Stomach (tissue), 9 donors: Measurements from ENCODE around the gene UFC1. TPM values are rescaled to one million over a fixed set of nuclear protein-coding genes. Genes with fewer than 3 reads are reported as not detected.

Experiments used
- DNase-seq, 2 donors: peaks; one replicate each; pipeline versions ENCODE4 v3.0.0 to v3.0.0-alpha.2; 2013 to 2019
- H3K27ac ChIP-seq, 5 donors: fragments of 200-600 bp in 4 of 5; sonication (generic) in 4 of 5; one replicate each; pipeline ENCODE4 v1.5.1; 2013 to 2019; ENCODE audit warnings: mild to moderate bottlenecking in 1 of 5, moderate library complexity in 1 of 5
- H3K27me3 ChIP-seq, 3 donors: fragments of 200-600 bp; sonication (generic); one replicate each; pipeline ENCODE4 v1.5.1; 2017 to 2019; ENCODE audit warnings: mixed run types in 1 of 3
- H3K36me3 ChIP-seq, 4 donors: fragments of 200-600 bp; sonication (generic); 1 replicate in 3 of 4; 2 replicates in 1 of 4; pipeline ENCODE4 v1.5.1; 2016 to 2019
- H3K4me1 ChIP-seq, 4 donors: fragments of 200-600 bp; sonication (generic); one replicate each; pipeline ENCODE4 v1.5.1; 2016 to 2019
- H3K4me3 ChIP-seq, 4 donors: fragments of 200-600 bp; sonication (generic) in 3 of 4; one replicate each; pipeline ENCODE4 v1.5.1; 2016 to 2019; ENCODE audit warnings: mild to moderate bottlenecking in 1 of 4
- H3K9me3 ChIP-seq, 4 donors: fragments of 200-600 bp; sonication (generic); one replicate each; pipeline ENCODE4 v1.5.1; 2016 to 2019
- EP300 ChIP-seq: sonication (generic); formaldehyde crosslinking; IDR thresholded peaks from one replicate; pipeline ENCODE4 v1.6.1; 2017; ENCODE audit warnings: antibody characterized with exemption
- POLR2A ChIP-seq, 4 donors: fragments of 450-650 bp; IDR thresholded peaks; one replicate each; pipeline ENCODE4 v1.6.1; 2016; ENCODE audit warnings: antibody characterized with exemption in 4 of 4, control low read depth in 2 of 4, mild to moderate bottlenecking in 1 of 4, moderate library complexity in 1 of 4
- POLR2AphosphoS5 ChIP-seq, 3 donors: sonication (generic); formaldehyde crosslinking; IDR thresholded peaks; one replicate each; pipeline ENCODE4 v1.6.1; 2016; ENCODE audit warnings: antibody characterized with exemption in 3 of 3
- whole genome bisulfite sequencing, 5 donors: extraction: QIAGEN DNeasy Blood & Tissue Kit in 3 of 5; methylation state at CpG; one replicate each; pipeline versions ENCODE4 v1.1.5 to v1.1.7; 2013 to 2018; 5-methylcytosine and 5-hydroxymethylcytosine counted together
- intact Hi-C: fragments of 100-400 bp; cut with DNase I; formaldehyde crosslinking; loops from one replicate; pipeline ENCODE4 v1.15.1; 2023; ENCODE audit warnings: low total_unique reads
- polyA plus RNA-seq, 3 donors: library from polyadenylated mRNA; stranded (reverse); fragments of 200-250 nt; gene quantifications; one replicate each; pipeline ENCODE4 v1.2.3, GENCODE V29; 2013
- total RNA-seq, 5 donors: library from RNA; depleted of rRNA; stranded (reverse); fragments of >200 nt; gene quantifications; one replicate each; pipeline versions ENCODE4 v1.1.0 to v1.2.3, GENCODE V29; 2014 to 2016
- TF ChIP-seq, protein P1 (sequence below), 7 experiments: fragments of 450-650 bp in 4 of 7; fragments of 200-600 bp in 3 of 7; sonication (generic) in 3 of 7; IDR thresholded peaks; one replicate each; pipeline ENCODE4 v1.5.1; 2016 to 2019; ENCODE audit warnings: antibody characterized with exemption in 7 of 7, control low read depth in 2 of 7, mild to moderate bottlenecking in 1 of 7
- donor health status: healthy with polysubstance abuse.
- donor health status: Bipolar disorder and iron deficiency.
- donor health status: healthy.

Gene UFC1
- total and polyA plus RNA-seq, 8 donors = 21.9 to 206 (median 95.1) TPM; not detected in 1

DNA sequence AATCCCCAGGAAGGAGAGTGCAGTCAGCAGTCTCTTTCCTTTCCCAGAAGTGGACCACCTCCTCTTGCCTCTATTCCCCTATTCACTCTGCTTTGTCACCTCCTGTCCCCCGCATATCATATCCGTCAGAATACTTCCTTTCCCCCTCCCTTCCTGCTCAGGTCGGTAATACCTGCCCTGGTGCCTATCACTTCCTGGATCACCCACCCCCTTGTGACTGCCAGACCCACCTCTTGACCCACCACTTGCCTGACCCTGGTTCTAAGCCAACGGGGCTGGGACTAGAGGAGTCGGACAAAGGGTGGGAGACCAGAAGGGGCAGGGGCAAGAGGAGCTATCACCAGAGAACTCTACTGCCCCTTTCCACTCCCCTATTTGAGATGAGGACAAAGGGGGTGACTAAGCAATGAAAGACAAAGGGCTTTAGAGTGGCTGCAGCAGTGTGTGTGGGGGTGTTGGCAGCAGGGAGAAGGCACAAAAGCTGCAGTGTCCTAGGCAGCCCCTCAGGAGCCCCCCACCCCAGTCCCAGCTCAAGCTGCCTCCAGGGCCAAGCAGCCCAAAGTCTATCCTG lies 46.7 kb downstream of the UFC1 start:
- peak in 1 of 2 donors; percentile 65 for DNase-seq
- Histone ChIP-seq H3K36me3 (peaks cover 6 to 19% (median 16%) of the 10 kb centered on the region in 4 donors), H3K27ac (peak overlapping the region; percentile 95 to 98 (median 96)), H3K27me3 (peaks cover 0 to 8% (median 0%) of the 10 kb centered on the region in 3 donors), H3K4me3 (peak overlapping the region in 1 of 4 donors; percentile 74), H3K4me1 (peaks cover 33 to 90% (median 78%) of the 10 kb centered on the region in 4 donors), H3K9me3 (no peaks in the 10 kb centered on the region)
- WGBS, 5 donors = 52 to 75% (median 60%) methylated on average over 5 of the region's 5 CpGs
- TF ChIP-seq POLR2A (IDR thresholded peaks at IDR 0.05) (no peak), POLR2AphosphoS5 (IDR thresholded peaks at IDR 0.05) (no peak), EP300 (no peak)
- TF ChIP-seq, protein P1, sequence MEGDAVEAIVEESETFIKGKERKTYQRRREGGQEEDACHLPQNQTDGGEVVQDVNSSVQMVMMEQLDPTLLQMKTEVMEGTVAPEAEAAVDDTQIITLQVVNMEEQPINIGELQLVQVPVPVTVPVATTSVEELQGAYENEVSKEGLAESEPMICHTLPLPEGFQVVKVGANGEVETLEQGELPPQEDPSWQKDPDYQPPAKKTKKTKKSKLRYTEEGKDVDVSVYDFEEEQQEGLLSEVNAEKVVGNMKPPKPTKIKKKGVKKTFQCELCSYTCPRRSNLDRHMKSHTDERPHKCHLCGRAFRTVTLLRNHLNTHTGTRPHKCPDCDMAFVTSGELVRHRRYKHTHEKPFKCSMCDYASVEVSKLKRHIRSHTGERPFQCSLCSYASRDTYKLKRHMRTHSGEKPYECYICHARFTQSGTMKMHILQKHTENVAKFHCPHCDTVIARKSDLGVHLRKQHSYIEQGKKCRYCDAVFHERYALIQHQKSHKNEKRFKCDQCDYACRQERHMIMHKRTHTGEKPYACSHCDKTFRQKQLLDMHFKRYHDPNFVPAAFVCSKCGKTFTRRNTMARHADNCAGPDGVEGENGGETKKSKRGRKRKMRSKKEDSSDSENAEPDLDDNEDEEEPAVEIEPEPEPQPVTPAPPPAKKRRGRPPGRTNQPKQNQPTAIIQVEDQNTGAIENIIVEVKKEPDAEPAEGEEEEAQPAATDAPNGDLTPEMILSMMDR (IDR thresholded peaks at IDR 0.05) = no peak
- intact Hi-C loops = no loop called here

DNA sequence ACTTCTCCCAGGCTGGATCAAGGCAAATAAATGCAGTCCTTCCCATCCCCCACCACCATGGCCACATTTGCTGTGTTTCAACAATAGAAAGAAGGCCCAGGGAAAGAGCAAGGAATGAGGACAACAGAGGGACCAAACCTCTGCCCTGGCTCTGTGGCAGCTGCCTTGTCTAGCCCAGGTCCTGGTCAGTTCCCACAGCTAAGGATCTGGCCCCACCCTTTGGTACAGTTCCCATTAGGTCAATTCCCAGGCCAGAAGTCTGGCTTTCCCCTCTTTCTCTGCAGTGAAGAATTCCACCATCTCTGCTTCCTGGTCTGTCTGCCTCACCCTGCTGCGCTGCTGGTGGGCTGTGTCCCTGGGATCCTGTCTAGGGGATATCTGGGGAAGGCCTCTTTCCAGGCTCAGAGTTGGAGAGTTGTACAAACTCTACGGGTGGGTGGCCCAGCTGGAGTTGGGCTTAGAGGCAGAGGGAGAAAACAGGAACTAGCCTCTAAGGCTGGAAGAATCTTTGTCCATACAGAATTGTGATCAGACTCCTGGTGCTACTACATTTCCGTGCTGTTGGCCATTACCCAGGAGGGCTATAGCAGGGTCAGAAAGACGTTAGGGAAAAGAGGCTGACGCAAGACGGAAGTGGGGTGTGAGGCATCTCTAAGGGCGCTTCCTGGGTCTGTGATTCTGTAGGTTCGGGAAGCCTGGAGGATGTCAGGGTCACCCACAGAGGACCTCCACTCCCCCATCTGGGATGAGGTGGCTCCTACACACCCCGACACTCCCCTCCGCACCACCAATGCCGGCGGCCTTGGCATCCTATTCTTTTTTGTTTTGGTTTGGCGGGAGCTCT lies 47.4 kb downstream of the UFC1 start:
- 38 to 73% (median 63%) methylated on average over 13 of the region's 13 CpGs for WGBS, 5 donors
- H3K27ac ChIP-seq = peak overlapping the region; percentile 95 to 98 (median 96)
- H3K27me3 ChIP-seq = peaks cover 0 to 8% (median 0%) of the 10 kb centered on the region in 3 donors
- peaks cover 6 to 26% (median 22%) of the 10 kb centered on the region in 4 donors for H3K36me3 ChIP-seq
- peak overlapping the region; percentile 73 to 81 (median 74) for H3K4me3 ChIP-seq
- DNase-seq = peak; percentile 49 to 79
- intact Hi-C loops = no loop called here
- peaks cover 33 to 90% (median 79%) of the 10 kb centered on the region in 4 donors for H3K4me1 ChIP-seq
- peak in 1 of 3 donors; percentile 46 for TF ChIP-seq POLR2AphosphoS5 (IDR thresholded peaks at IDR 0.05)
- TF ChIP-seq, protein P1 (IDR thresholded peaks at IDR 0.05) = no peak
- H3K9me3 ChIP-seq = no peaks in the 10 kb centered on the region

DNA sequence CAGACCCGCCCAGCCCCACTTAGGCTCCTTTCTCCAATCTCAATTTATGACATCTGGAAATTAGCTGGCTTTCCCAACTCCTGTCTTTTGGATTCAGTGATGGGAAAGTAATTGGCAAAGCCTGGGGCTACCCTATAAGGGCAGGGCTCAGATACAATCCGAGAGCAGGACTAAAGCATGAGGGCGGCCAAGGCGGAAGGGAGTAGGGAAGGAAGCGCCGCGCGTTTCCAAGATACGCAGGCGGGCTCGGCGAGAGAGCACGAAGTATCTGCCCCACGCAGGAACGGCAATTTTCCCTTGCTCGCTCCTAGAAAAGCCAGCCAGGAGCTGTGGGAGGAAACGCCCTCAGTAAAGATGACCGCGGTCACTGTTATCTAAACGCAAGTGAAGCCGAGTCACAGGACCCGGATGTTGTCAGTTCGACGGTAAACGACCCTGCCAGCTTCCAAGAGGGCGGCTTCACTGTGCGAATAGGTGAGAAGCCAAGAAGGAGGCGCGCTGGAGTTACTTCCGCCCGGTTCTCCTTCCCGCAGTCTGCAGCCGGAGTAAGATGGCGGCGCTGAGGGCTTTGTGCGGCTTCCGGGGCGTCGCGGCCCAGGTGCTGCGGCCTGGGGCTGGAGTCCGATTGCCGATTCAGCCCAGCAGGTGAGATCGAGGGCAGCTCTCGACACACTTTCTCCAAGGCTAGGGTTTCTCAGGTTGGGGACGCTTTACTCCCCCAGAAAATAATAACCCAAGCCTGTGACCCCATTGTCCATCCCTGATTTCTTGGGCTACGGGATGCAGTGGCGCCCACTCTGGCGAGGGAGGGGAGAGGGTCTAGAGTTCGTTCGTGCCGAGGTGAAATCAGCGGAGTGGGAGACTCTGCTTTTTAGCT lies 48.3 kb downstream of the UFC1 start, which contains the start of gene NDUFS2:
Gene NDUFS2 (plus strand): TSS at position 532 of the 877 bp plus-strand sequence. CDS start 19 bp downstream, at position 551.
- H3K36me3 ChIP-seq = peaks cover 6 to 35% (median 30%) of the 10 kb centered on the region in 4 donors
- 2 to 3% (median 3%) methylated on average over 36 to 53 of the region's 53 CpGs for WGBS, 5 donors
- peak; percentile 57 to 94 (median 85) for TF ChIP-seq POLR2AphosphoS5 (IDR thresholded peaks at IDR 0.05)
- TF ChIP-seq, protein P1 (IDR thresholded peaks at IDR 0.05) = no peak
- peak in 2 of 4 donors; percentile 54 to 59 for TF ChIP-seq POLR2A (IDR thresholded peaks at IDR 0.05)
- no peak for TF ChIP-seq EP300
- peak; percentile 99 to 100 for DNase-seq
- intact Hi-C loops = no loop called here
- peaks cover 33 to 90% (median 82%) of the 10 kb centered on the region in 4 donors for H3K4me1 ChIP-seq
- H3K27me3 ChIP-seq = peaks cover 0 to 8% (median 0%) of the 10 kb centered on the region in 3 donors
- peak within 1 kb of the TSS; percentile 73 to 81 (median 74) for H3K4me3 ChIP-seq
- H3K9me3 ChIP-seq = no peaks in the 10 kb centered on the region
- peak within 1 kb of the TSS; percentile 95 to 98 (median 96) for H3K27ac ChIP-seq
